ENCODE measurements around the gene AATK. TPM values are rescaled to one million over a fixed set of nuclear protein-coding genes. Genes with fewer than 3 reads are reported as not detected.

AATK gene
- 10 to 100 TPM in 1 of 3 donors, 1 to 10 TPM in 2; 3.9 to 13.2 (median 5.2) TPM for polyA plus RNA-seq

- WGBS, 3 donors: 1 to 2% (median 1%) methylated on average over 16 to 54 of the region's 62 CpGs
- H3K27ac ChIP-seq (ENCODE audit: low read depth, low read length): no peak within 1 kb of the TSS
Observed at GRCh38 chr17:81166033-81166492, at the start of gene AATK. Gene AATK, minus strand, starts transcription at chr17:81166221. Its CDS starts 229 bp downstream, at chr17:81165992.

GRCh38 chr17:81213978-81214377, 48.0 kb upstream of the AATK start:
- H3K27ac ChIP-seq (ENCODE audit: low read depth, low read length): no peak overlapping the region
- whole genome bisulfite sequencing, 3 donors: 91 to 97% (median 96%) methylated on average over 8 of the region's 8 CpGs

GRCh38 chr17:81212365-81212764, 46.3 kb upstream of the AATK start:
- no peak overlapping the region for H3K27ac ChIP-seq (ENCODE audit: low read depth, low read length)
- 89 to 95% (median 93%) methylated on average over 9 of the region's 9 CpGs for WGBS, 3 donors

- H3K27ac ChIP-seq (ENCODE audit: low read depth, low read length): no peak overlapping the region
- WGBS, 3 donors: 52 to 71% (median 53%) methylated on average over 14 of the region's 14 CpGs
Observed at GRCh38 chr17:81210868-81211267, 44.8 kb upstream of the AATK start.

- WGBS, 3 donors: 61 to 85% (median 64%) methylated on average over 10 of the region's 10 CpGs
- no peak overlapping the region for H3K27ac ChIP-seq (ENCODE audit: low read depth, low read length)
Observed at GRCh38 chr17:81210466-81210865, 44.4 kb upstream of the AATK start.

GRCh38 chr17:81209141-81209540, 43.1 kb upstream of the AATK start:
- WGBS, 3 donors: 95 to 98% (median 96%) methylated on average over 16 of the region's 16 CpGs
- H3K27ac ChIP-seq (ENCODE audit: low read depth, low read length): no peak overlapping the region

GRCh38 chr17:81208651-81209050, 42.6 kb upstream of the AATK start:
- WGBS, 3 donors: 93 to 98% (median 93%) methylated on average over 8 to 10 of the region's 10 CpGs
- H3K27ac ChIP-seq (ENCODE audit: low read depth, low read length): no peak overlapping the region

GRCh38 chr17:81207610-81208581, 41.9 kb upstream of the AATK start:
- H3K27ac ChIP-seq (ENCODE audit: low read depth, low read length): no peak overlapping the region
- WGBS, 3 donors: 81 to 89% (median 84%) methylated on average over 20 to 21 of the region's 21 CpGs

- 95 to 97% (median 95%) methylated on average over 12 of the region's 12 CpGs for WGBS, 3 donors
- no peak overlapping the region for H3K27ac ChIP-seq (ENCODE audit: low read depth, low read length)
Observed at GRCh38 chr17:81206657-81207056, 40.6 kb upstream of the AATK start.

GRCh38 chr17:81206166-81206565, 40.1 kb upstream of the AATK start:
- no peak overlapping the region for H3K27ac ChIP-seq (ENCODE audit: low read depth, low read length)
- 72 to 85% (median 73%) methylated on average over 4 of the region's 4 CpGs for WGBS, 3 donors

- H3K27ac ChIP-seq (ENCODE audit: low read depth, low read length): no peak overlapping the region
- WGBS, 3 donors: 86 to 87% (median 87%) methylated on average over 10 of the region's 10 CpGs
Observed at GRCh38 chr17:81204578-81204977, 38.6 kb upstream of the AATK start.

- no peak overlapping the region for H3K27ac ChIP-seq (ENCODE audit: low read depth, low read length)
- 94 to 95% (median 95%) methylated on average over 20 of the region's 20 CpGs for WGBS, 3 donors
Observed at GRCh38 chr17:81203136-81203535, 37.1 kb upstream of the AATK start.

- WGBS, 3 donors: 93 to 98% (median 94%) methylated on average over 10 of the region's 10 CpGs
- H3K27ac ChIP-seq (ENCODE audit: low read depth, low read length): no peak overlapping the region
Observed at GRCh38 chr17:81202318-81202717, 36.3 kb upstream of the AATK start.

GRCh38 chr17:81200695-81201580, 34.9 kb upstream of the AATK start:
- no peak overlapping the region for H3K27ac ChIP-seq (ENCODE audit: low read depth, low read length)

GRCh38 chr17:81200201-81200600, 34.2 kb upstream of the AATK start:
- no peak overlapping the region for H3K27ac ChIP-seq (ENCODE audit: low read depth, low read length)
- WGBS, 3 donors: 88 to 95% (median 90%) methylated on average over 18 of the region's 18 CpGs

More at GRCh38 chr17:81200695-81201580, 34.9 kb upstream of the AATK start:
- 53 to 68% (median 66%) methylated on average over 27 of the region's 27 CpGs for WGBS, 3 donors

GRCh38 chr17:81199482-81199830, 33.4 kb upstream of the AATK start:
- WGBS, 3 donors: 93 to 96% (median 93%) methylated on average over 18 of the region's 18 CpGs
- H3K27ac ChIP-seq (ENCODE audit: low read depth, low read length): no peak overlapping the region

GRCh38 chr17:81198826-81199481, 32.9 kb upstream of the AATK start:
- 86 to 90% (median 89%) methylated on average over 21 to 22 of the region's 22 CpGs for WGBS, 3 donors

GRCh38 chr17:81197831-81198490, 31.9 kb upstream of the AATK start:
- no peak overlapping the region for H3K27ac ChIP-seq (ENCODE audit: low read depth, low read length)
- 85 to 96% (median 86%) methylated on average over 19 to 21 of the region's 21 CpGs for WGBS, 3 donors

More at GRCh38 chr17:81198826-81199481, 32.9 kb upstream of the AATK start:
- no peak overlapping the region for H3K27ac ChIP-seq (ENCODE audit: low read depth, low read length)
